ENCODE results near the gene BMPR2. TPM values are rescaled to one million over a fixed set of nuclear protein-coding genes. Genes with fewer than 3 reads are reported as not detected.

BMPR2 gene
- total and polyA plus RNA-seq, 2 of the 8 experiments (the other 6 are each of a cell fraction or from before 2014, with no cell fraction given), result 5.5 to 19.8 TPM

DNA sequence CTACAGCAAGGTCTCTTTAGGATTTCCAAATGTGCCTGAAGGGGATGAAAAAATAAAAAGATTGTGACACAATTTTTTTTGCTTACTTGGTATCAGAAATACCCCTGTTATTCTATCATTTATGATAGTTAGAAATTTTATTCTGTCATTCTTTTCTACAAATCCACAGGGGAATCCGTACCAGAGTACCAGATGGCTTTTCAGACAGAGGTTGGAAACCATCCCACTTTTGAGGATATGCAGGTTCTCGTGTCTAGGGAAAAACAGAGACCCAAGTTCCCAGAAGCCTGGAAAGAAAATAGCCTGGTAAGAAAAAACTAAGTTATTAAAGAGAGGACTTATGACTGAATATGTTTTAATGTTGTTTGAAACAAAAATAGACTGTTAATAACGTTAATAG, 166.0 kb downstream of the BMPR2 start:
- no peak overlapping the region for H4K8ac ChIP-seq (ENCODE audit: extremely low read depth, insufficient read depth, low read length)
- H2BK120ac ChIP-seq (replicated peaks; ENCODE audit: low read depth, low read length), result no peak overlapping the region
- H3K27ac ChIP-seq (ENCODE audit: low read depth, low read length), result no peak overlapping the region
- H3K14ac ChIP-seq (ENCODE audit: insufficient read length), result no peak overlapping the region
- H3K79me1 ChIP-seq (ENCODE audit: low read depth, low read length), result no peaks in the 10 kb centered on the region
- no peak overlapping the region for H2AFZ ChIP-seq (ENCODE audit: low read length)
- H3K9me3 ChIP-seq (ENCODE audit: insufficient read depth in 2 of 2, low read depth in 1 of 2, low read length in 1 of 2), result no peaks in the 10 kb centered on the region
- H2BK15ac ChIP-seq (ENCODE audit: low read length), result no peak overlapping the region
- H3K79me2 ChIP-seq (ENCODE audit: control insufficient read depth in 1 of 2, insufficient read depth in 2 of 2, low read length in 2 of 2), result no peaks in the 10 kb centered on the region
- WGBS, 2 experiments (ENCODE audit: extremely low coverage in 1 of 2, insufficient coverage in 1 of 2, insufficient read length in 1 of 2, insufficient replicate concordance in 2 of 2, low coverage in 1 of 2, low lambda C conversion rate in 2 of 2, missing lambda C conversion rate in 1 of 2), result 85% methylated on average over 3 of the region's 3 CpGs; no CpG with 5 or more reads in 1 of the 2 experiments
- no peak overlapping the region for H4K5ac ChIP-seq (ENCODE audit: insufficient read length, low read depth, low read length)
- no peaks in the 10 kb centered on the region for H3K27me3 ChIP-seq (replicated peaks in 1 of 4; ENCODE audit: control insufficient read depth in 3 of 4, extremely low read depth in 1 of 4, insufficient read depth in 3 of 4, low read length in 3 of 4)
- no peak overlapping the region for H3K56ac ChIP-seq (replicated peaks; ENCODE audit: insufficient read length, low read depth, low read length)
- H4K20me1 ChIP-seq (replicated peaks in 1 of 2; ENCODE audit: control insufficient read depth in 1 of 2, insufficient read depth in 2 of 2, low read length in 2 of 2), result no peaks in the 10 kb centered on the region
- DNase-seq (ENCODE audit: low read depth in 1 of 2, low spot score in 2 of 2) (no peak), FAIRE-seq (no peak)
- H2BK5ac ChIP-seq (ENCODE audit: low read depth, low read length), result no peak overlapping the region
- ChIA-PET CTCF (ENCODE audit: partially characterized antibody) (no interaction called here), POLR2A (ENCODE audit: partially characterized antibody) (no interaction called here)
- H3K4me3 ChIP-seq (ENCODE audit: extremely low read depth in 1 of 4, insufficient read depth in 2 of 4, low read depth in 3 of 4, low read length in 4 of 4), result no peak overlapping the region
- no peak overlapping the region for H3K23ac ChIP-seq (ENCODE audit: insufficient read length)
- H3K18ac ChIP-seq (ENCODE audit: extremely low read depth, low read length), result no peak overlapping the region
- H4K91ac ChIP-seq (replicated peaks; ENCODE audit: insufficient read length, low read length), result no peak overlapping the region
- TF ChIP-seq MAFK (IDR thresholded peaks at IDR 0.05; ENCODE audit: low read depth, low read length) (no peak), SUZ12 (IDR thresholded peaks at IDR 0.05; ENCODE audit: low read length) (no peak), POLR2AphosphoS5 (IDR thresholded peaks at IDR 0.05; ENCODE audit: low read depth, low read length) (no peak), TAF7 (optimal IDR thresholded peaks at IDR 0.05; ENCODE audit: borderline replicate concordance, low read depth, low read length) (no peak), SAP30 (IDR thresholded peaks at IDR 0.05; ENCODE audit: insufficient read depth, insufficient replicate concordance, low read length) (no peak), SP2 (IDR thresholded peaks at IDR 0.05; ENCODE audit: low read length) (no peak)
- no peaks in the 10 kb centered on the region for H3K4me1 ChIP-seq (replicated peaks in 1 of 4; ENCODE audit: control insufficient read depth in 3 of 4, insufficient read depth in 4 of 4, low read length in 3 of 4)
- H3K23me2 ChIP-seq (ENCODE audit: low read depth, low read length), result no peaks in the 10 kb centered on the region
- H2BK12ac ChIP-seq (ENCODE audit: low read depth, low read length), result no peak overlapping the region
- H3K36me3 ChIP-seq (ENCODE audit: control insufficient read depth in 2 of 4, insufficient read depth in 4 of 4, low read length in 3 of 4), result no peaks in the 10 kb centered on the region; a peak in 1 of 8 replicates
- H3K9ac ChIP-seq (replicated peaks in 1 of 4; ENCODE audit: extremely low read depth in 1 of 4, low read depth in 3 of 4, low read length in 3 of 4), result no peak overlapping the region
- H2AK5ac ChIP-seq (ENCODE audit: low read depth, low read length), result no peak overlapping the region
- no peak overlapping the region for H3K4me2 ChIP-seq (ENCODE audit: insufficient read depth in 1 of 2, low read depth in 2 of 2, low read length in 2 of 2)
- no peak overlapping the region for H2BK20ac ChIP-seq (ENCODE audit: low read length)
- H3K4ac ChIP-seq (replicated peaks; ENCODE audit: insufficient read length, low read depth, low read length), result no peak overlapping the region
